ENCODE data around the gene ARHGAP10. TPM values are rescaled to one million over a fixed set of nuclear protein-coding genes. Genes with fewer than 3 reads are reported as not detected.
"Not testable (repeated sequence)": the region's sequence is repeated elsewhere in the genome, so short reads cannot be mapped to it uniquely, and the experiment has no call there.

The ARHGAP10 gene
- total RNA-seq, 1 donor from 2014 or later = 4.6 TPM

GRCh38 chr4:147910315-147910714, 178.4 kb downstream of the ARHGAP10 start:
- H3K4me1 Mint-ChIP-seq (ENCODE audit: unreplicated experiment) = peaks cover 7% of the 10 kb centered on the region
- H3K9me3 Mint-ChIP-seq (ENCODE audit: unreplicated experiment) = no peaks in the 10 kb centered on the region
- no peak for TF ChIP-seq CTCF (IDR thresholded peaks at IDR 0.05; ENCODE audit: unreplicated experiment)
- H3K36me3 Mint-ChIP-seq (ENCODE audit: low read depth, unreplicated experiment) = peaks cover 4% of the 10 kb centered on the region
- no peak for DNase-seq (ENCODE audit: low spot score)
- H3K27me3 Mint-ChIP-seq (ENCODE audit: unreplicated experiment) = peaks cover 2% of the 10 kb centered on the region
- H3K4me3 Mint-ChIP-seq (ENCODE audit: unreplicated experiment) = no peak overlapping the region
- no peak overlapping the region for H3K27ac Mint-ChIP-seq (ENCODE audit: unreplicated experiment)

- H3K9me3 Mint-ChIP-seq (ENCODE audit: unreplicated experiment); DNase-seq (ENCODE audit: low spot score); H3K36me3 Mint-ChIP-seq (ENCODE audit: low read depth, unreplicated experiment); H3K27ac Mint-ChIP-seq (ENCODE audit: unreplicated experiment); H3K4me3 Mint-ChIP-seq (ENCODE audit: unreplicated experiment); H3K27me3 Mint-ChIP-seq (ENCODE audit: unreplicated experiment); H3K4me1 Mint-ChIP-seq (ENCODE audit: unreplicated experiment): not testable (repeated sequence)
Observed at GRCh38 chr4:147912106-147912505, 180.2 kb downstream of the ARHGAP10 start.

GRCh38 chr4:147913137-147913536, 181.2 kb downstream of the ARHGAP10 start:
- Mint-ChIP-seq H3K4me3 (ENCODE audit: unreplicated experiment) (no peak overlapping the region), H3K4me1 (ENCODE audit: unreplicated experiment) (peaks cover 4% of the 10 kb centered on the region), H3K27ac (ENCODE audit: unreplicated experiment) (no peak overlapping the region), H3K27me3 (ENCODE audit: unreplicated experiment) (no peaks in the 10 kb centered on the region), H3K36me3 (ENCODE audit: low read depth, unreplicated experiment) (peaks cover 4% of the 10 kb centered on the region), H3K9me3 (ENCODE audit: unreplicated experiment) (no peaks in the 10 kb centered on the region)
- TF ChIP-seq CTCF (IDR thresholded peaks at IDR 0.05; ENCODE audit: unreplicated experiment) = no peak
- no peak for DNase-seq (ENCODE audit: low spot score)

GRCh38 chr4:147916351-147916750, 184.5 kb downstream of the ARHGAP10 start:
- no peak overlapping the region for H3K4me3 Mint-ChIP-seq (ENCODE audit: unreplicated experiment)
- H3K9me3 Mint-ChIP-seq (ENCODE audit: unreplicated experiment) = no peaks in the 10 kb centered on the region
- H3K36me3 Mint-ChIP-seq (ENCODE audit: low read depth, unreplicated experiment) = no peaks in the 10 kb centered on the region
- no peak for DNase-seq (ENCODE audit: low spot score)
- no peak for TF ChIP-seq CTCF (IDR thresholded peaks at IDR 0.05; ENCODE audit: unreplicated experiment)
- H3K27me3 Mint-ChIP-seq (ENCODE audit: unreplicated experiment) = peaks cover 1% of the 10 kb centered on the region
- no peaks in the 10 kb centered on the region for H3K4me1 Mint-ChIP-seq (ENCODE audit: unreplicated experiment)
- no peak overlapping the region for H3K27ac Mint-ChIP-seq (ENCODE audit: unreplicated experiment)

- H3K4me1 Mint-ChIP-seq (ENCODE audit: unreplicated experiment) = no peaks in the 10 kb centered on the region
- H3K27ac Mint-ChIP-seq (ENCODE audit: unreplicated experiment) = no peak overlapping the region
- H3K27me3 Mint-ChIP-seq (ENCODE audit: unreplicated experiment) = peaks cover 1% of the 10 kb centered on the region
- no peaks in the 10 kb centered on the region for H3K9me3 Mint-ChIP-seq (ENCODE audit: unreplicated experiment)
- no peaks in the 10 kb centered on the region for H3K36me3 Mint-ChIP-seq (ENCODE audit: low read depth, unreplicated experiment)
- no peak for TF ChIP-seq CTCF (IDR thresholded peaks at IDR 0.05; ENCODE audit: unreplicated experiment)
- no peak for DNase-seq (ENCODE audit: low spot score)
- no peak overlapping the region for H3K4me3 Mint-ChIP-seq (ENCODE audit: unreplicated experiment)
Observed at GRCh38 chr4:147923381-147923780, 191.5 kb downstream of the ARHGAP10 start.

GRCh38 chr4:147923854-147924253, 192.0 kb downstream of the ARHGAP10 start:
- no peaks in the 10 kb centered on the region for H3K9me3 Mint-ChIP-seq (ENCODE audit: unreplicated experiment)
- no peak overlapping the region for H3K27ac Mint-ChIP-seq (ENCODE audit: unreplicated experiment)
- TF ChIP-seq CTCF (IDR thresholded peaks at IDR 0.05; ENCODE audit: unreplicated experiment) = no peak
- DNase-seq (ENCODE audit: low spot score) = no peak
- H3K36me3 Mint-ChIP-seq (ENCODE audit: low read depth, unreplicated experiment) = no peaks in the 10 kb centered on the region
- H3K4me3 Mint-ChIP-seq (ENCODE audit: unreplicated experiment) = no peak overlapping the region
- no peaks in the 10 kb centered on the region for H3K4me1 Mint-ChIP-seq (ENCODE audit: unreplicated experiment)
- H3K27me3 Mint-ChIP-seq (ENCODE audit: unreplicated experiment) = peaks cover 1% of the 10 kb centered on the region

Data from endothelial cell (in vitro differentiated cells).